SHP77 treated with DMSO at 0.1 percent for 48 hours (cell line): ENCODE results near the gene BRD2.
"Not testable (repeated sequence)": the region's sequence is repeated elsewhere in the genome, so short reads cannot be mapped to it uniquely, and the experiment has no call there.

Experiments used
- DNase-seq: peaks from one replicate; lab custom pipeline; 2025; lab: John Stamatoyannopoulos, UW

Gene BRD2

GRCh38 chr6:32968093-32968866, at the start of gene BRD2:
Gene BRD2, plus strand, starts transcription at chr6:32968594. Its CDS starts 4,305 bp downstream, at chr6:32972899.
- DNase-seq = peak; percentile 86

- DNase-seq = no peak
These were observed 47.7 kb upstream of the BRD2 start for GRCh38 chr6:32920715-32921114.

- no peak for DNase-seq
These were observed 46.3 kb upstream of the BRD2 start for GRCh38 chr6:32922083-32922482.

GRCh38 chr6:32931211-32931610, 37.2 kb upstream of the BRD2 start:
- DNase-seq = no peak

GRCh38 chr6:32932132-32932868, 36.1 kb upstream of the BRD2 start:
- no peak for DNase-seq

GRCh38 chr6:32933661-32934085, 34.7 kb upstream of the BRD2 start:
- no peak for DNase-seq

GRCh38 chr6:32935551-32936238, 32.7 kb upstream of the BRD2 start:
- no peak for DNase-seq

- DNase-seq = no peak
These were observed 31.9 kb upstream of the BRD2 start for GRCh38 chr6:32936239-32937152.

- no peak for DNase-seq
These were observed 31.2 kb upstream of the BRD2 start for GRCh38 chr6:32937230-32937633.

- no peak for DNase-seq
These were observed 29.9 kb upstream of the BRD2 start for GRCh38 chr6:32938494-32938893.

- DNase-seq = no peak
These were observed 27.7 kb upstream of the BRD2 start, which contains the start of gene HLA-DMB for GRCh38 chr6:32940656-32941213. Gene HLA-DMB, minus strand, starts transcription at chr6:32941028. Its CDS starts 221 bp downstream, at chr6:32940807.

GRCh38 chr6:32941214-32941768, 27.1 kb upstream of the BRD2 start:
- no peak for DNase-seq

- not testable (repeated sequence) for DNase-seq
These were observed 25.8 kb upstream of the BRD2 start for GRCh38 chr6:32942555-32943123.

GRCh38 chr6:32943864-32944649, 24.3 kb upstream of the BRD2 start:
- no peak for DNase-seq

- DNase-seq = no peak
These were observed 23.2 kb upstream of the BRD2 start for GRCh38 chr6:32945108-32945760.

- DNase-seq = no peak
These were observed 22.4 kb upstream of the BRD2 start for GRCh38 chr6:32945953-32946352.

GRCh38 chr6:32946893-32947292, 21.5 kb upstream of the BRD2 start:
- DNase-seq = no peak

GRCh38 chr6:32947552-32948465, 20.6 kb upstream of the BRD2 start:
- no peak for DNase-seq
